GM18517 (cell line): ENCODE data around the gene C6orf47.
"Not testable (repeated sequence)": the region's sequence is repeated elsewhere in the genome, so short reads cannot be mapped to it uniquely, and the experiment has no call there.

Experiments
- ATAC-seq: cut with Tn5 transposase; IDR thresholded peaks from one replicate; pipeline ENCODE4 v1.9.1; 2021; ENCODE audit warnings: mild to moderate bottlenecking, moderate library complexity; ENCODE audit not compliant: unreplicated experiment

C6orf47 gene

GRCh38 chr6:31660381-31661261, at the start of gene C6orf47:
C6orf47 (minus strand) TSS chr6:31660778; CDS start chr6:31659947, 831 bp downstream.
- ATAC-seq: no peak

- not testable (repeated sequence) for ATAC-seq
These were observed 48.6 kb upstream of the C6orf47 start for GRCh38 chr6:31709157-31709556.

DNA sequence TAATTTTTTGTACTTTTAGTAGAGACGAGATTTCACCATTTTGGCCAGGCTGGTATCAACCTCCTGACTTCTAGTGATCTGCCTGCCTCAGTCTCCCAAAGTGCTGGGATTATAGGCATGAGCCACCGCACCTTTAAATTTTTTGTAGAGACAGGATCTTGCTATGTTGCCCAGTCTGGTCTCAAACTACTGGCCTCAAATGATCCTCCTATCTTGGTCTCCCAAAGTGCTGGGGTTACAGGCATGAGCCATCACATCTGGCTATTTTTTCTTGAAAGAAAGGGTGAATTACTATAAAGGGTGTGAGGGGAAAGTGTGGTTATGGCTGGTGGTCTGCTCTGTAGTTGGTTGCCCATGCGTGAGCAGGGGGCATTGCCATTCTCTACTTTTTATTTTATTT, 47.6 kb upstream of the C6orf47 start:
- no peak for ATAC-seq

DNA sequence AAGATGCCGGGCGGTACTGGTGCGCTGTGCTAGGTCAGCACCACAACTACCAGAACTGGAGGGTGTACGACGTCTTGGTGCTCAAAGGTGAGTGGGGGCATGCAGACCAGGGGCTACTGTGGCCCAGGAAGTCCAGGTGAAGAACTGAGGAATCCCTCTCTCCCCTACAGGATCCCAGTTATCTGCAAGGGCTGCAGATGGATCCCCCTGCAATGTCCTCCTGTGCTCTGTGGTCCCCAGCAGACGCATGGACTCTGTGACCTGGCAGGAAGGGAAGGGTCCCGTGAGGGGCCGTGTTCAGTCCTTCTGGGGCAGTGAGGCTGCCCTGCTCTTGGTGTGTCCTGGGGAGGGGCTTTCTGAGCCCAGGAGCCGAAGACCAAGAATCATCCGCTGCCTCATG, 47.1 kb upstream of the C6orf47 start:
- no peak for ATAC-seq

GRCh38 chr6:31706599-31706998, 46.0 kb upstream of the C6orf47 start, which contains the start of gene LY6G6F:
LY6G6F (plus strand) TSS chr6:31706866; CDS start chr6:31706907, 41 bp downstream.
- ATAC-seq: no peak

DNA sequence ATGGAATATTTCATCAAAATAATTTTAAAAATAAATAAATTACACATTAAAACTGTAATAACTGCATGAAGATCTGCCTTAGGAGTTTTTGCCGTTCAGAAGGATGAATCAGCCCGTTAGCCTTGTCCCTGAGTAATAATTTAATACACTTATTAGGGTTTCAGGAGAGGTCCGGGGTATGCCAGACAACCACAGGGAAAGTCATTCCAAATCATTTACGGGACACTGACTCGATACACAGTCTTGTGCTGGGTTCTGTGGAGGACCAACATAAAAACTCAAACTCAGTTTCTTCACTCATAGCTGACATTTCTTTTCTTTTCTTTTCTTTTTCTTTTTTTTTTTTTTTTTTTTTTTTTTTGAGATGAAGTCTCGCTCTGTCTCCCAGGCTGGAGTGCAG, 45.4 kb upstream of the C6orf47 start:
- ATAC-seq: no peak

- peak; percentile 81 for ATAC-seq
These were observed 42.5 kb upstream of the C6orf47 start, which contains the start of gene ABHD16A for GRCh38 chr6:31702819-31703716. ABHD16A (minus strand) TSS chr6:31703324; CDS start chr6:31703281, 43 bp downstream.

GRCh38 chr6:31702405-31702818, 41.8 kb upstream of the C6orf47 start:
- ATAC-seq: no peak

DNA sequence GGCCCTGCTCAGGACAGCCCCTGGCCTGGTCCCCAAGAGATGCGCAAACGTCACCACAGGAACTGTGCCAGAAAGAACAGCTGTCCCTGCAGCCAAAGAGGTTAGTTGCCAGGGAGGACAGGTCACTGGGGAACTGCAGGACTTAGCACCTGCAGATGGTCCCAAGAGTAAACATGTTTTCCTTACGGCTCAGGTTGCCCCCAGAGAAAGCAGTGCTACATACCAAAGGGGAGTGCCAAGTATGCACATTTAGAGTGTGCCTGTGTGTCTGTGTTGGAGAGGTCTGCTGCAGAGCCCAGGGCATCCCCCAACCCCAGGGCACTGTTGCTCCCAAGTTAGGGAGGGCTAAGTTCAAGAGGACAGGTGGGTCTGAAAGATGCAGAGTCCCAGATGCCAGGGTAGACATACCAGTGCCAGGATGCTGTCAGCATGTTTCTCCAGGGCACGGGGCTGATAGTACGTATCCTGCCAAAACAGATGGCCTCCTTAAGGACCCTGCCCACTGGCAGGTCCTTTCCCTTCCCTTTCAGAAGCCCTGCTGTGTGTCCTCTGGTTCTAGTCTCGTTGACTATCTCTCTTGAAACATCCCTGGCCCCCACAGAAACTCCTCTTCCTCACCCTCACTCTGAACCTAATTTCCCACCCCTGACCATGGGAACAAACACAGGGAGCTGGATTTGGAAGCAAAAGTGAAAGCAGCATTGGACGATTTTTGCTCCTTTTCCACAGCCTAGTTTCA, 41.3 kb upstream of the C6orf47 start:
- ATAC-seq: no peak

DNA sequence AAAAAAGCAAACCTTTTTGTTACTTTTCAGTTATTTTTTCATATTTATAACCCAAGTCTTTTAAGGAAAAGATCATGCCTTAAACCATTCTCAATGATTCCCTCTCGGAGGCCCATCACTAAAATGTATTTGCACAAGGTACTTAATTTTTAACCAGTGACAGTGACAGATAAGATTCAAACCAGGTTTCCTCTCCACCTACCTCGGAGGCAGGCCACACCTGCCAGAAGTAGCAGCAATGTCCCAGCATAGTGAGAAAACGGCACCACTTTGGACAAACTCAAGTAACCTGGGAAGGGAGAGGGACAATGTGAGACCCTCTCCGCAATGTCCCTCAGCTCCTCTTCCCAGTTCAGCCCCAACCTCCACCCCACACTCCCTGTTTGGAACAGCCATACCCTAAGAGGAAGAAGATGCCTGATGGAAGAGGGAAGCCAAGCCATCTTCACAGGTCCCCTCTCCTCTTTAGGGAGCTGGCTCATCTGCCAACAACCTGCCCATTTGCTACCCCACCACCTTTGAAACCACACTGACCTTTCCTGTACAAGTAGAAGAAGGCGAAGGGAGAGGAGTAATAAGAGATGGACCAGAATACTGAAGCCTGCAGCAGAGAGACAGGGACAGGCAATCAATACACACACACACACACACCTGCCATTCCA, 40.3 kb upstream of the C6orf47 start:
- ATAC-seq: no peak

DNA sequence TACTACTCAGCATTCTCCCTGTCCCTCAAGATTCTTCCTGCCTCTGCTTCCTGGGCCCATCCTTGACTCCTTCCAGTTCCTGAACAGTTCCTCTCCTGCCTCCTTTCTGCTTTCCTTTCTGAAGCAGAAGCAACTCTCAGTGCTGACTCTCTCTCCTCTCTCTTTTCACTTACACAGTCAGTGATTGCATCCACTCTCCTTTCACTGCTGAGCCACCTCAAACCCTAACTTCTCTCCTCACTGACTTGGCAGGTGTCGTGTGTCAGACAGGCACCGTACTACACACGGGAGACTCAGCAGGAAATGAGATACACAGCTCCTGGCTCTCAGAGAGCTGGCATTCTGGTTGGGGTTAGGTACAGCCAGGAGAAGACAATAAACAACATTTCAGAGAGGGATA, 37.0 kb upstream of the C6orf47 start:
- no peak for ATAC-seq

DNA sequence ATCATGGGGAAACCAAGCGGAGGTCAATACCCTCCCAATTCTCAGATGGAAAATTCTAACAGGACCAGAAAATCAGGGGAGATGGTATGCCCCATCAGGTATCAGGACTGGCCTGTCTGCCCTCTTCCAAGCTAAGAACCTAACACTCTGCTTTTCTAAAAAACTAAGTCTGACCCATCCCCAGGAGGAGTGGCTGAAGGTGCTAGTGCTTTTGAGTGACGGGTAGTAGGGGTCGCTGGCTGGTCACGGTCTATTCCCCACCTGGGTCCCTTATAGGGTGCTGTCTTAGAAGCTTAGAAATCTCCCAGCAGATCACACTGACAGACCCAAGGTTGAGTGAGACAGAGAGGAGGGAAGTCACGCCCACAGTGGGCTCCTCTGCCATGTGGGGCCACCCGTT, 33.0 kb upstream of the C6orf47 start:
- ATAC-seq: no peak

GRCh38 chr6:31692886-31693285, 32.3 kb upstream of the C6orf47 start:
- no peak for ATAC-seq

- ATAC-seq: no peak
These were observed 31.8 kb upstream of the C6orf47 start for GRCh38 chr6:31692353-31692752.

DNA sequence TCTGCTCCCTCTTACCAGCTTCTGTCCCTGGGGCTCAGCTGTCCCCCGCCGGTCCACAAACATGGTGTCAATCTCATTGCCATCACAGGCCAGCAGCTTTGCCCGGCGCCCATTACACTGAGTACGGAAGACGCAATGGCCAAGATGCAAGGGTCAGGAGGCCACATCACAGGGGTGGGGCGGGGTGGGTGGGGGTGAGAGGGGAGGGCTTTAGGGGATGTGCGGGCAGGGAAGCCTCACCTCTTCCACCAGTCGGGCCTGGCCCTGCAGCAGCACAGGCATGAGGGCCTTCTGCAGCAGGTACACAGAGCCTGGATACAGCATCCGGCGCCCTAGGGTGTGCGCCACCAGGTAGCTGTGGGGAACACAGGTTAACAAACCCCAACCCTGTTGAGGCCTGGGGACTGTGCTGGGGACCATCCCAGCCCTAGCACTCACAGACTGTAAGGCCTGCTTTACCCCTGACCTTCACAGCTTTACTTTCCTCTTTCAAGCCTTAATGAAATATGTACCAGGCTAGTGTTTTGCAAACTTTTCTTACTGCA, 31.1 kb upstream of the C6orf47 start:
- no peak for ATAC-seq

DNA sequence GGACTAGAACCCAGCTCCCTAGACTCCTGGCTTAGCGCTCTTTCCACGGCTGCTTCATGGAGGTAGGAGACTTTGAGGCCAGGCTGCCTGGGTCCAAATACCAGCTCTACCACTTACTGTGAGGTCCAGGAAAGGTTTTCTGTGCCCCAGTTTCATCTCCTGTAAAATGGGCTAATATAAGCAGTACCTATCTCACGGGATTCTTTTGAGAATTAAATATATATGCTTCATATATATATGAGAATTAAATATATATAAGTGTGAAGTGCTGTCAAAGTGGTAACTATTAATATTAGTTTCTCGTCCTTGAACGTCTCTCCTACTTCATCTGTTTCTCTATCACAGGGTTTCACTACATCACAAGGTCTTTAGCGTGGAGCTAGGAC, 30.5 kb upstream of the C6orf47 start:
- ATAC-seq: no peak

- ATAC-seq: no peak
These were observed 29.9 kb upstream of the C6orf47 start for GRCh38 chr6:31690231-31691077.

- ATAC-seq: no peak
These were observed 28.9 kb upstream of the C6orf47 start for GRCh38 chr6:31689249-31690110.
